Glutamatergic neuron (in vitro differentiated cells): ENCODE measurements around the gene RFPL1. TPM values are rescaled to one million over a fixed set of nuclear protein-coding genes. Genes with fewer than 3 reads are reported as not detected.
"Not testable (repeated sequence)": the region's sequence is repeated elsewhere in the genome, so short reads cannot be mapped to it uniquely, and the experiment has no call there.

Experiments
- DNase-seq: peaks from one replicate; pipeline ENCODE4 v3.0.0; 2022
- H3K27ac Mint-ChIP-seq: one replicate; pipeline ENCODE4 v1.8.0; 2020; ENCODE audit warnings: mild to moderate bottlenecking, mixed read lengths, inconsistent platforms; ENCODE audit not compliant: unreplicated experiment
- H3K27me3 Mint-ChIP-seq: one replicate; pipeline ENCODE4 v1.8.0; 2020; ENCODE audit warnings: mild to moderate bottlenecking, moderate library complexity, mixed read lengths, inconsistent platforms; ENCODE audit not compliant: unreplicated experiment
- H3K36me3 Mint-ChIP-seq: one replicate; pipeline ENCODE4 v1.8.0; 2020; ENCODE audit warnings: mild to moderate bottlenecking, mixed read lengths, inconsistent platforms; ENCODE audit not compliant: unreplicated experiment
- H3K4me1 Mint-ChIP-seq: one replicate; pipeline ENCODE4 v1.8.0; 2020; ENCODE audit warnings: mild to moderate bottlenecking, low read depth, mixed read lengths, inconsistent platforms; ENCODE audit not compliant: unreplicated experiment
- H3K4me3 Mint-ChIP-seq: one replicate; pipeline ENCODE4 v1.8.0; 2020; ENCODE audit warnings: mild to moderate bottlenecking, mixed read lengths, inconsistent platforms; ENCODE audit not compliant: unreplicated experiment
- H3K9me3 Mint-ChIP-seq: one replicate; pipeline ENCODE4 v1.8.0; 2020; ENCODE audit warnings: mild to moderate bottlenecking, moderate library complexity, mixed read lengths, inconsistent platforms; ENCODE audit not compliant: unreplicated experiment
- total RNA-seq: library from RNA; stranded (reverse); fragmentation: NEBNext Ultra II Directional; extraction: Animal tissue kit (Norgen Biotek cat#: 25700); gene quantifications from one replicate; pipeline ENCODE4 v1.2.1, GENCODE V29; 2021; ENCODE audit not compliant: unreplicated experiment
- TF ChIP-seq, protein P1 (sequence below): fragments of 200-600 bp; sonication (generic); IDR thresholded peaks from one replicate; pipeline ENCODE4 v1.5.0; 2021; ENCODE audit not compliant: partially characterized antibody, unreplicated experiment

RFPL1 gene
- total RNA-seq, 1 donor from 2014 or later: not detected

DNA sequence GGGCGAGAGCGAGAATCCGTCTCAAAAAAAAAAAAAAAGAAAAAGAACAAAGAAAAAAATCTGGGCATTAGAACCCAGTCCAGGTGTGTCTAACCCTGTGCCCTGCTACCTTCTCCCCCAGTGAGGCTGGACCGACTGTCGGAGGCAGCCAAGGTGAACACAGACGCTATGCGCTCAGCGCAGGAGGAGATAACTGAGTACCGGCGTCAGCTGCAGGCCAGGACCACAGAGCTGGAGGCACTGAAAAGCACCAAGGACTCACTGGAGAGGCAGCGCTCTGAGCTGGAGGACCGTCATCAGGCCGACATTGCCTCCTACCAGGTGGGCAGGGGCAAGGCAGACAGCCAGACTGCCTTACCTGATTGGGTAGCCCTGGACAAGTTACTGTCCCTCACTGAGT, 44.9 kb downstream of the RFPL1 start:
- no peaks in the 10 kb centered on the region for H3K36me3 Mint-ChIP-seq
- TF ChIP-seq, protein P1, sequence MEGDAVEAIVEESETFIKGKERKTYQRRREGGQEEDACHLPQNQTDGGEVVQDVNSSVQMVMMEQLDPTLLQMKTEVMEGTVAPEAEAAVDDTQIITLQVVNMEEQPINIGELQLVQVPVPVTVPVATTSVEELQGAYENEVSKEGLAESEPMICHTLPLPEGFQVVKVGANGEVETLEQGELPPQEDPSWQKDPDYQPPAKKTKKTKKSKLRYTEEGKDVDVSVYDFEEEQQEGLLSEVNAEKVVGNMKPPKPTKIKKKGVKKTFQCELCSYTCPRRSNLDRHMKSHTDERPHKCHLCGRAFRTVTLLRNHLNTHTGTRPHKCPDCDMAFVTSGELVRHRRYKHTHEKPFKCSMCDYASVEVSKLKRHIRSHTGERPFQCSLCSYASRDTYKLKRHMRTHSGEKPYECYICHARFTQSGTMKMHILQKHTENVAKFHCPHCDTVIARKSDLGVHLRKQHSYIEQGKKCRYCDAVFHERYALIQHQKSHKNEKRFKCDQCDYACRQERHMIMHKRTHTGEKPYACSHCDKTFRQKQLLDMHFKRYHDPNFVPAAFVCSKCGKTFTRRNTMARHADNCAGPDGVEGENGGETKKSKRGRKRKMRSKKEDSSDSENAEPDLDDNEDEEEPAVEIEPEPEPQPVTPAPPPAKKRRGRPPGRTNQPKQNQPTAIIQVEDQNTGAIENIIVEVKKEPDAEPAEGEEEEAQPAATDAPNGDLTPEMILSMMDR: no peak
- H3K9me3 Mint-ChIP-seq: peaks cover 10% of the 10 kb centered on the region
- DNase-seq: no peak
- no peak overlapping the region for H3K27ac Mint-ChIP-seq
- peaks cover 11% of the 10 kb centered on the region for H3K27me3 Mint-ChIP-seq
- peaks cover 17% of the 10 kb centered on the region for H3K4me1 Mint-ChIP-seq
- no peak overlapping the region for H3K4me3 Mint-ChIP-seq

GRCh38 chr22:29484642-29485041, 46.3 kb downstream of the RFPL1 start:
- peaks cover 5% of the 10 kb centered on the region for H3K4me1 Mint-ChIP-seq
- no peak for DNase-seq
- H3K27ac Mint-ChIP-seq: no peak overlapping the region
- H3K9me3 Mint-ChIP-seq: peaks cover 6% of the 10 kb centered on the region
- no peak overlapping the region for H3K4me3 Mint-ChIP-seq
- peaks cover 8% of the 10 kb centered on the region for H3K36me3 Mint-ChIP-seq
- TF ChIP-seq, protein P1: no peak
- H3K27me3 Mint-ChIP-seq: peaks cover 1% of the 10 kb centered on the region

DNA sequence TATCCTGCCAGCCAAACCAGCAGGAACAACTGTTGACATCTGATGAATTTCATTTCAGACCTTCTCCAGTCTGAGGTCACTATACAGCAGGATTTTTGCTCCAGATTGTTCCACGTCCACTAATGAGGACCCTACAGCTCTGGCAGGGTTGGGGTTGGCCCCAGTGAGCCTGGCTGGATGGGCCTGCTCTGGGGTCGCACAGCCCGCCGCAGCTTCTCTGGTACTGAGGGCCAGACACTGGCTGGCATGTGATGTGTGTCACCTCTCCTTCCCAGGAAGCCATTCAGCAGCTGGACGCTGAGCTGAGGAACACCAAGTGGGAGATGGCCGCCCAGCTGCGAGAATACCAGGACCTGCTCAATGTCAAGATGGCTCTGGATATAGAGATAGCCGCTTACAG, 47.1 kb downstream of the RFPL1 start:
- H3K4me1 Mint-ChIP-seq: peaks cover 5% of the 10 kb centered on the region
- H3K27me3 Mint-ChIP-seq: no peaks in the 10 kb centered on the region
- peaks cover 6% of the 10 kb centered on the region for H3K9me3 Mint-ChIP-seq
- DNase-seq: no peak
- TF ChIP-seq, protein P1: no peak
- no peak overlapping the region for H3K4me3 Mint-ChIP-seq
- no peak overlapping the region for H3K27ac Mint-ChIP-seq
- H3K36me3 Mint-ChIP-seq: peaks cover 15% of the 10 kb centered on the region

GRCh38 chr22:29487426-29487986, 49.1 kb downstream of the RFPL1 start:
- Mint-ChIP-seq H3K27me3 (no peaks in the 10 kb centered on the region), H3K4me3 (no peak overlapping the region), H3K36me3 (peaks cover 22% of the 10 kb centered on the region), H3K9me3 (peaks cover 4% of the 10 kb centered on the region), H3K27ac (no peak overlapping the region), H3K4me1 (no peaks in the 10 kb centered on the region)
- no peak for DNase-seq
- TF ChIP-seq, protein P1: no peak

GRCh38 chr22:29489127-29489780, 50.9 kb downstream of the RFPL1 start:
- peaks cover 22% of the 10 kb centered on the region for H3K36me3 Mint-ChIP-seq
- H3K4me1 Mint-ChIP-seq, DNase-seq, H3K27ac Mint-ChIP-seq, H3K27me3 Mint-ChIP-seq, H3K9me3 Mint-ChIP-seq, H3K4me3 Mint-ChIP-seq: not testable (repeated sequence)
